Ovary (tissue), 9 donors: ENCODE measurements around the gene CMC1. TPM values are rescaled to one million over a fixed set of nuclear protein-coding genes. Genes with fewer than 3 reads are reported as not detected.

Experiments
- DNase-seq, 5 donors: peaks; one replicate each; pipeline ENCODE4 v3.0.0-alpha.2; 2019 to 2020
- H3K27ac ChIP-seq, 2 donors: fragments of 200-600 bp; one replicate each; pipeline versions ENCODE4 v1.5.1 to v1.8.0; 2019 to 2022
- H3K27me3 ChIP-seq: fragments of 200-600 bp; one replicate; pipeline ENCODE4 v1.8.0; 2022
- H3K36me3 ChIP-seq: fragments of 200-600 bp; sonication (generic); one replicate; pipeline ENCODE4 v1.5.1; 2019
- H3K4me1 ChIP-seq: one replicate; pipeline ENCODE4 v1.8.1; 2013; ENCODE audit warnings: mild to moderate bottlenecking, moderate library complexity; ENCODE audit not compliant: insufficient read depth
- H3K4me3 ChIP-seq: fragments of 200-600 bp; sonication (generic); one replicate; pipeline ENCODE4 v1.5.1; 2017
- H3K9me3 ChIP-seq, 2 donors: fragments of 200-600 bp in 1 of 2; sonication (generic) in 1 of 2; one replicate each; pipeline versions ENCODE4 v1.5.1 to v1.8.1; 2013 to 2019; ENCODE audit warnings: mild to moderate bottlenecking in 1 of 2, moderate library complexity in 1 of 2
- CTCF ChIP-seq, 3 donors: fragments of 450-650 bp in 2 of 3; fragments of 200-600 bp in 1 of 3; IDR thresholded peaks; one replicate each; pipeline versions ENCODE4 v1.5.1 to v1.8.0; 2016 to 2022; ENCODE audit warnings: antibody characterized with exemption in 3 of 3, mild to moderate bottlenecking in 1 of 3
- EP300 ChIP-seq: sonication (generic); formaldehyde crosslinking; IDR thresholded peaks from one replicate; pipeline ENCODE4 v1.6.1; 2017; ENCODE audit warnings: antibody characterized with exemption
- POLR2A ChIP-seq: fragments of 450-650 bp; IDR thresholded peaks from one replicate; pipeline ENCODE4 v1.6.1; 2017; ENCODE audit warnings: antibody characterized with exemption, mild to moderate bottlenecking, moderate library complexity
- WGBS, 3 donors: extraction: QIAGEN DNeasy Blood & Tissue Kit in 1 of 3; methylation state at CpG; one replicate each; pipeline versions ENCODE4 v1.1.5 to v1.1.7; 2013 to 2017; 5-methylcytosine and 5-hydroxymethylcytosine counted together
- intact Hi-C, 4 donors: fragments of 100-400 bp; cut with DNase I; formaldehyde crosslinking; loops; one replicate each; pipeline versions ENCODE4 v1.11.0 to v1.15.1; 2022 to 2023
- polyA plus RNA-seq, 2 donors: library from polyadenylated mRNA; stranded (reverse); fragments of 200-250 nt in 1 of 2; fragments of 350-450 nt in 1 of 2; fragmentation: Illumina TruSeq in 1 of 2; extraction: RNeasy Lipid Tissue Mini Kit (QIAGEN cat#74804) in 1 of 2; gene quantifications; one replicate each; pipeline ENCODE4 v1.2.3, GENCODE V29; 2013 to 2014
- total RNA-seq, 7 donors: library from RNA; depleted of rRNA in 2 of 7; stranded (reverse); fragments of >200 nt in 2 of 7; fragmentation: NEBNext Ultra II Directional in 3 of 7; extraction: Animal tissue kit (Norgen Biotek cat#: 25700) in 3 of 7; gene quantifications; one replicate each; pipeline versions ENCODE4 v1.1.0 to v1.2.4, GENCODE V29; 2016 to 2023
- donor health status: DM: no; HTN: no; CAD: no; lungs with moderate emphysema.
- donor health status: DM: no; HTN: no; CAD: no.
- donor health status: Bipolar disorder and iron deficiency.
- donor health status: DM: yes; HTN: yes; CAD: no.
- donor health status: DM: no; HTN: no; CAD: no.
- donor health status: DM: yes; HTN: yes; CAD: no.

The CMC1 gene
- total and polyA plus RNA-seq, 9 donors = 10.3 to 22.2 (median 13.4) TPM

GRCh38 chr3:28322464-28322863, 81.0 kb downstream of the CMC1 start:
- Histone ChIP-seq H3K9me3 (no peaks in the 10 kb centered on the region), H3K36me3 (no peaks in the 10 kb centered on the region), H3K4me1 (no peaks in the 10 kb centered on the region), H3K27me3 (no peaks in the 10 kb centered on the region), H3K27ac (no peak overlapping the region), H3K4me3 (no peak overlapping the region)
- intact Hi-C loops = loop anchor here in 1 of 4 donors (10.0 kb wide), 1 partner anchor 608 kb away; no protein-coding TSS in a partner anchor
- no peak for DNase-seq
- TF ChIP-seq EP300 = no peak
- no peak for TF ChIP-seq CTCF (IDR thresholded peaks at IDR 0.05)
- TF ChIP-seq POLR2A = no peak
- WGBS, 3 donors = 79 to 86% (median 81%) methylated on average over 1 of the region's 1 CpG

- intact Hi-C loops = loop anchor here in 2 of 4 donors (5.0 to 10.0 kb wide), 2 partner anchors 612 to 614 kb away; no protein-coding TSS in a partner anchor
- WGBS, 3 donors = 89 to 95% (median 90%) methylated on average over 2 of the region's 2 CpGs
- Histone ChIP-seq H3K27ac (no peak overlapping the region), H3K27me3 (no peaks in the 10 kb centered on the region), H3K4me3 (no peak overlapping the region), H3K4me1 (no peaks in the 10 kb centered on the region), H3K9me3 (no peaks in the 10 kb centered on the region), H3K36me3 (no peaks in the 10 kb centered on the region)
- no peak for DNase-seq
- TF ChIP-seq EP300 = no peak
- no peak for TF ChIP-seq POLR2A
- TF ChIP-seq CTCF (IDR thresholded peaks at IDR 0.05) = no peak
These were observed 85.1 kb downstream of the CMC1 start for GRCh38 chr3:28326458-28326926.

- intact Hi-C loops = loop anchor here in 2 of 4 donors (5.0 to 10.0 kb wide), 2 partner anchors 614 to 616 kb away; no protein-coding TSS in a partner anchor
These were observed 87.1 kb downstream of the CMC1 start for GRCh38 chr3:28328188-28329151.

GRCh38 chr3:28334552-28334951, 93.1 kb downstream of the CMC1 start:
- intact Hi-C loops = no loop called here
- TF ChIP-seq CTCF (IDR thresholded peaks at IDR 0.05) (no peak), EP300 (no peak), POLR2A (no peak)
- Histone ChIP-seq H3K27me3 (no peaks in the 10 kb centered on the region), H3K36me3 (no peaks in the 10 kb centered on the region), H3K4me1 (no peaks in the 10 kb centered on the region), H3K27ac (no peak overlapping the region), H3K4me3 (no peak overlapping the region), H3K9me3 (no peaks in the 10 kb centered on the region)
- no peak for DNase-seq

More at GRCh38 chr3:28328188-28329151, 87.1 kb downstream of the CMC1 start:
- no peak for TF ChIP-seq POLR2A
- TF ChIP-seq EP300 = no peak
- TF ChIP-seq CTCF (IDR thresholded peaks at IDR 0.05) = peak; percentile 27 to 46 (median 30)
- H3K4me1 ChIP-seq = no peaks in the 10 kb centered on the region
- H3K27ac ChIP-seq = no peak overlapping the region
- H3K36me3 ChIP-seq = no peaks in the 10 kb centered on the region
- WGBS, 3 donors = 74 to 81% (median 76%) methylated on average over 4 of the region's 4 CpGs
- no peak overlapping the region for H3K4me3 ChIP-seq
- H3K9me3 ChIP-seq = no peaks in the 10 kb centered on the region
- no peak for DNase-seq
- no peaks in the 10 kb centered on the region for H3K27me3 ChIP-seq
